HG02610 (cell line): Measurements from ENCODE around the gene VWA7.
A peak's percentile ranks its signal among the peaks of the same experiment; 100 is the strongest.
"Not testable (repeated sequence)": the region's sequence is repeated elsewhere in the genome, so short reads cannot be mapped to it uniquely, and the experiment has no call there.

Experiments
- ATAC-seq: cut with Tn5 transposase; IDR thresholded peaks from one replicate; pipeline ENCODE4 v1.9.1; 2021; ENCODE audit warnings: mild to moderate bottlenecking, moderate library complexity; ENCODE audit not compliant: unreplicated experiment

The VWA7 gene

DNA sequence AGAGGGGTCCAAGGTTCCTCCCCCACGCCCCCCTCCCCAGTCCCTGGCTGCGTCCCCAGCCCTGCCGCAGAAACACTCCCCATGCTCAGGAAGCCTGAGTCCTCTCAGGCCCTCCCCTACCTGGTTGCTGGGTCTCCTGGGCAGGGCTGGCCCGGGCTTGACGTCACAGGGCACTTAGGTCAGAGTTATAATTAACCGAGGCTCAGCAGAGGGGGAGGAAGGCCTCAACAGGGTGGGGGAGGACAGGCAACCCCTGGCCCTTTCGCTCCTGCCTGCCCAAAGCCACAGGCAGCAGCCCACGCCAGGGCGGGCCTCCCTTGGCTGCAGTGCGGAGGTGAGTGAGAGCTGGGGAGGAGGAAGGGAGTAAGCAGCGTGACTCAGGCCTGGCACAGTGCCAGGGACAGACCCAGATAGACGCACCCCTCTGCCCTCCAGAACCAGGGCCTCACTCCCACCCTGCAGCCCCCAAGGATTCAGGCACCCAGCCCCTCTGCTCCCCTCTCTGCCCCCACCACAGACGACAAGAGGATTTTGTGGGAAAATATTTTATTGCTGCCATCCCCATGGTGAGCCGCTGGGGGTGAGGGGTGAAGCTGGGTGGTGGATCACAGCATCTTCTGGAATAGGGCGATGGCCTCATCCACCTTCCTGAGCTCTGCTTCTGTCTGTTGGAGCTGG, at the start of gene VWA7:
Gene VWA7 (minus strand): TSS at position 340 of the 678 bp plus-strand sequence. CDS start 549 bp downstream, outside the sequence.
- peak; percentile 63 for ATAC-seq

DNA sequence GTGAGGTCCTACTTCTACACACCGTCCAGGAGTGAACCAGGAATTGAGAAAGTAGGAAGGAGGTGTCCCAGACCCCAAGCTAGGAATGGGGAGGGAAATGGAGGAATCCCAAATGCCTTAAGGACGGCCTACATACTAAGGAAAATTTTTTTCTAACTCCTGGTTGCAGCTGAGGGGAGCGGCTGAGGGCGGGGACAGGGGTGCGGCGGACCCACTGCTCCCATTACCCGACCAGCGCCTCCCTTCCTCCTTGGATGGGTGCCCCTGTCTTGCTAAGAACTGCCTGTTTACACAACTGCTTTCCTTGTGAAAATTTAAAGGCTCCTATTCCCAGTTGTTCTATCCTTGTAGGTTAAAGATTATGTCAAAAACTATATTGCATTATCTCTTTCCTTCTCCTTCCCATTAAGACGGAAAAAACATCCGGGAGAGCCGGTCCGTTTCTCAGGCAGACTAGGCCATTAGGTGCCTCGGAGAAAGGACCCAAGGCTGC, 49.7 kb upstream of the VWA7 start:
- ATAC-seq, result no peak

GRCh38 chr6:31825553-31825952, 48.4 kb upstream of the VWA7 start:
- ATAC-seq, result no peak

DNA sequence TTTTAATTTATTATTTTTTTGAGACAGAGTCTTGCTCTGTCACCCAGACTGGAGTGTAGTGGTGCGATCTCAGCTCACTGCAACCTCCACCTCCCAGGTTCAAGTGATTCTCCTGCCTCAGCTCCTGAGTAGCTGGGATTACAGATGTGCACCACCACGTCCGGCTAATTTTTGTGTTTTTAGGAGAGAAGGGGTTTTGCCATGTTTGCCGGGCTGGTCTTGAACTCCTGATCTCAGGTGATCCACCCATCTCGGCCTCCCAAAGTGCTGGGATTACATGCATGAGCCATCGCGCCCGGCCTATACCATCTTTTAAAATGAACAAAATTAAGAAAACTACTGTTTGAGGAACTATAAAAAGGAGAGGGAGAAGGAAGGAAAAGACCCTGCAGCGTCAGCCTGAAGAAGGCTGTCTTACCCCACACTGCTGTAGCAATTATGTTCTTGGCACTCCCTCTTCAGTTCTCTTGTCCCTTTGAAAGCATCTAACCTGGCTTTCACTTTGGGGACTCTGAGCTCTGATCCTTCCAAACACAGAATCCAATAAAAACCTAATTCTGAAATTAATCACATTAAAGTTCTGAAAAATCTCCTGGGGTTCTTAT, 46.6 kb upstream of the VWA7 start:
- not testable (repeated sequence) for ATAC-seq

GRCh38 chr6:31822036-31822821, 45.1 kb upstream of the VWA7 start:
- ATAC-seq, result no peak

- no peak for ATAC-seq
Observed at GRCh38 chr6:31821301-31822035, 44.3 kb upstream of the VWA7 start.

- ATAC-seq, result not testable (repeated sequence)
Observed at GRCh38 chr6:31820399-31820798, 43.3 kb upstream of the VWA7 start.

DNA sequence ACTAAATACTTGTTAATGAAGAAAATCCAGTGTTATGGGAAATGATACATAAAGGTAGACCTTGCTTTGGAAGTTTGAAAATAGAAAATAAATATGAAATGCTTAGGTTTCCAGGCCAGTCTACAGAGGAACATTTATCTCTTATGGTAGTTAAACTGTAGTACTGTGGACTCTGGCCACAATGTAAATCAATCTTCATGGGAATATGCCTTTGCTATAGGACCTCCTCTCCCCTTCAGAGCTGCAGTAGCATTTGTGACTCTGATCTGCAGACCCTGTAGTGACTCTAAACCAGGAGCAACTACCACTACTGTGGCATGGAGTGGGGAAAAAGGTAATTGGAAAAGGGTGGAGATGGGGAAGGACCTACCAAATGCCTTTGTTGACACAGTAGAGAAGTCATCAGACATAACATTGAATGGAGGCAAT, 42.8 kb upstream of the VWA7 start:
- ATAC-seq, result no peak

GRCh38 chr6:31817929-31818511, 40.9 kb upstream of the VWA7 start:
- ATAC-seq, result not testable (repeated sequence)

DNA sequence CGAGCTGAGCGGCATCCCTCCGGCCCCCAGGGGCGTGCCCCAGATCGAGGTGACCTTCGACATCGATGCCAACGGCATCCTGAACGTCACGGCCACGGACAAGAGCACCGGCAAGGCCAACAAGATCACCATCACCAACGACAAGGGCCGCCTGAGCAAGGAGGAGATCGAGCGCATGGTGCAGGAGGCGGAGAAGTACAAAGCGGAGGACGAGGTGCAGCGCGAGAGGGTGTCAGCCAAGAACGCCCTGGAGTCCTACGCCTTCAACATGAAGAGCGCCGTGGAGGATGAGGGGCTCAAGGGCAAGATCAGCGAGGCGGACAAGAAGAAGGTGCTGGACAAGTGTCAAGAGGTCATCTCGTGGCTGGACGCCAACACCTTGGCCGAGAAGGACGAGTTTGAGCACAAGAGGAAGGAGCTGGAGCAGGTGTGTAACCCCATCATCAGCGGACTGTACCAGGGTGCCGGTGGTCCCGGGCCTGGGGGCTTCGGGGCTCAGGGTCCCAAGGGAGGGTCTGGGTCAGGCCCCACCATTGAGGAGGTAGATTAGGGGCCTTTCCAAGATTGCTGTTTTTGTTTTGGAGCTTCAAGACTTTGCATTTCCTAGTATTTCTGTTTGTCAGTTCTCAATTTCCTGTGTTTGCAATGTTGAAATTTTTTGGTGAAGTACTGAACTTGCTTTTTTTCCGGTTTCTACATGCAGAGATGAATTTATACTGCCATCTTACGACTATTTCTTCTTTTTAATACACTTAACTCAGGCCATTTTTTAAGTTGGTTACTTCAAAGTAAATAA, 40.2 kb upstream of the VWA7 start:
- ATAC-seq, result not testable (repeated sequence)

DNA sequence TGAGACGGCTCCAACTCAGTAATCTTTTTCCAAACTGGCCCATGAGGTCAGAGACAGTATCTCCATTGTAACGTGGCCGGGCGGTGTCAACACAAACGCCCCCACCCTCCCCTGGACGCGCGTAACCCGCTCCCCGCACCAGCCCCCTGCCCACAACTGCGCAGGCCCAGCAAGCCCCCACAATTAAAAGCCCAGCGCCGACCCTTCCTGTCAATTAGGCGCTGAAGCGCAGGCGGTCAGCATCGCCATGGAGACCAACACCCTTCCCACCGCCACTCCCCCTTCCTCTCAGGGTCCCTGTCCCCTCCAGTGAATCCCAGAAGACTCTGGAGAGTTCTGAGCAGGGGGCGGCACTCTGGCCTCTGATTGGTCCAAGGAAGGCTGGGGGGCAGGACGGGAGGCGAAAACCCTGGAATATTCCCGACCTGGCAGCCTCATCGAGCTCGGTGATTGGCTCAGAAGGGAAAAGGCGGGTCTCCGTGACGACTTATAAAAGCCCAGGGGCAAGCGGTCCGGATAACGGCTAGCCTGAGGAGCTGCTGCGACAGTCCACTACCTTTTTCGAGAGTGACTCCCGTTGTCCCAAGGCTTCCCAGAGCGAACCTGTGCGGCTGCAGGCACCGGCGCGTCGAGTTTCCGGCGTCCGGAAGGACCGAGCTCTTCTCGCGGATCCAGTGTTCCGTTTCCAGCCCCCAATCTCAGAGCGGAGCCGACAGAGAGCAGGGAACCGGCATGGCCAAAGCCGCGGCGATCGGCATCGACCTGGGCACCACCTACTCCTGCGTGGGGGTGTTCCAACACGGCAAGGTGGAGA, 38.1 kb upstream of the VWA7 start, which contains the start of the genes HSPA1A and HSPA1L:
Gene HSPA1A (plus strand): TSS at position 519 of the 814 bp plus-strand sequence. CDS start 214 bp downstream, at position 733.
Gene HSPA1L (minus strand): TSS at position 259 of the 814 bp plus-strand sequence. CDS start 3,311 bp downstream, outside the sequence.
- ATAC-seq, result no peak

GRCh38 chr6:31814677-31815024, 37.5 kb upstream of the VWA7 start:
- ATAC-seq, result peak; percentile 47

- ATAC-seq, result no peak
Observed at GRCh38 chr6:31813465-31813849, 36.3 kb upstream of the VWA7 start.

- no peak for ATAC-seq
Observed at GRCh38 chr6:31811645-31812044, 34.5 kb upstream of the VWA7 start.

GRCh38 chr6:31808599-31808998, 31.5 kb upstream of the VWA7 start:
- not testable (repeated sequence) for ATAC-seq

DNA sequence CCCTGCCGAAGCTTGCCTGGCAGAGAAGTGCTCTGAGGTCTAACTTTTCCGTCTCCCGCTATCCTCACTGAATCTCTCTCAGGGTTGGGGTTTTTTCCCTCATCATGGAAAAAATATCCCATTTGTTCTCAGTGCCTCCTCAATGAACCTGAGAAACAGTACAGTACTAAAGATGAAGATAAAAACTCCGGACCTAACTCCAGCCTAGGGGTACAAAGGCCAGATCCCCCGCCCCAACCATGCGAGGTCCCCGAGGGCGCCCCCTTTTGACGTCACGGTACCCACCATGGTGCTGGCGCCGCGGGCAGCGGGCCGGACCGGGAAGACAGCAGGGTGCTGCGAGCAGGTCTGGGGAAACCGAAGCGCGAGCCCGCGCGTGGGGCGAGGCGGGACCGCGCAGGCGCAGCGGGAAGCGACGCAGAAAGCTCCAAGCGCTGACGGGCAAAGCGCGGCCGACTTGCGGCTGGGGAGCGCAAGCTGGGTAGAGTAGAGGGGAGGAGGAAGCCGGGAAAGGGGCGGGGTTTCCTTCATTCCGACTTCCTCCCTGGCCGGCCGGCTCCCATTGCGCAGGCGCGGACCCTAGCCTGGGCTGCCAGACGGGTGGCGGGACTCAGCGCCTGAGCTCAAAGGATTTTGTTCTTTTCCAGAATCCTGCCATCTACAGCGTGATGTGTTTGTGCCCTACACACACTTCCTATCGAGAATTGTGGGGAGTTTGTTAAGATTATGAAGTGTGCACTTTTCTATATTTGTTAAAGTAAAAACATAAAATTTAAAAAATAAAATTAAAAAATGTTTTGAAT, 29.5 kb upstream of the VWA7 start, which contains the start of gene LSM2:
Gene LSM2 (minus strand): TSS at position 497 of the 803 bp plus-strand sequence. CDS start 209 bp downstream, at position 288.
- ATAC-seq, result peak; percentile 82

DNA sequence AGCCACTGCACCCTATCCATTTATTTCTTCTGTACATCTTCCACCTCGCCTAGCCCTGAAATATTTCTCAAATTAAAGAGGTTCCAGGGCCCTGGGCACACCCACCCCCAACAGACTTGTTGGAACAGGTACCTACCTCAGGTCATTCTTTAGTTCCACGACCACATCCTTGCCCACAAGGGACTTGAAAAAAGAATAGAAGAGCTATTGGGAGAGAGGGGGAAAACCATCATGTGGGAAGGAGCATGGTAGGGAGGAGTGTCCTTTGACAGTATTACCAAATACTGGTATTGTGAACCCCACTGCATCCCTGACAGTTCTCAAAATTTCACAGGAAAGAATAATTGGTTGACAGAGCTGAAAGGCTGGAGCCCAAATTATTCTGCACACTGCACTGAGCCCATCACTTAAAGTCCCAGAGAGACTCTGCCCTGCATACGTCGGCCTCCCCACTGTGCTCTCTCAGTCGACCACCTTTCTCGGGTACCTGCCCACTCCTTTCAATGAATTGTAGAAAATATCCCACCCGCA, 28.9 kb upstream of the VWA7 start:
- ATAC-seq, result peak; percentile 12
